IMR-90 (cell line): ENCODE results near the gene ZNF548.

Experiments used
- CTCF ChIP-seq: conservative IDR thresholded peaks from 2 replicates; pipeline ENCODE4 v1.5.1; 2012; ENCODE audit warnings: mild to moderate bottlenecking, low read depth, low read length, improper control_type of control experiment
- POLR2A ChIP-seq: IDR thresholded peaks from 2 replicates; pipeline ENCODE4 v1.6.1; 2012; ENCODE audit warnings: mild to moderate bottlenecking, low read depth, low read length

GRCh38 chr19:57435062-57435978, 45.7 kb downstream of the ZNF548 start, which contains the start of gene ZNF749:
- no peak for TF ChIP-seq CTCF
- peak; percentile 57; the same call in 1 of the 2 replicates for TF ChIP-seq POLR2A
